Adrenal gland (tissue), 5 donors: ENCODE data around the gene FLT1.

Experiments used
- POLR2A ChIP-seq, 2 donors: fragments of 450-650 bp; IDR thresholded peaks; one replicate each; pipeline ENCODE4 v1.6.1; 2017; ENCODE audit warnings: antibody characterized with exemption in 2 of 2, mild to moderate bottlenecking in 2 of 2, moderate library complexity in 1 of 2
- TF ChIP-seq, protein P1 (sequence below), 6 experiments: fragments of 450-650 bp in 4 of 6; fragments of 200-600 bp in 2 of 6; sonication (generic) in 1 of 6; IDR thresholded peaks; 1 replicate in 5 of 6; 2 replicates in 1 of 6; pipeline versions ENCODE4 v1.5.1 to v1.8.0; 2016 to 2021; ENCODE audit warnings: antibody characterized with exemption in 6 of 6, mild to moderate bottlenecking in 2 of 6, moderate library complexity in 1 of 6
- donor health status: DM: no; HTN: no; CAD: no.

DNA sequence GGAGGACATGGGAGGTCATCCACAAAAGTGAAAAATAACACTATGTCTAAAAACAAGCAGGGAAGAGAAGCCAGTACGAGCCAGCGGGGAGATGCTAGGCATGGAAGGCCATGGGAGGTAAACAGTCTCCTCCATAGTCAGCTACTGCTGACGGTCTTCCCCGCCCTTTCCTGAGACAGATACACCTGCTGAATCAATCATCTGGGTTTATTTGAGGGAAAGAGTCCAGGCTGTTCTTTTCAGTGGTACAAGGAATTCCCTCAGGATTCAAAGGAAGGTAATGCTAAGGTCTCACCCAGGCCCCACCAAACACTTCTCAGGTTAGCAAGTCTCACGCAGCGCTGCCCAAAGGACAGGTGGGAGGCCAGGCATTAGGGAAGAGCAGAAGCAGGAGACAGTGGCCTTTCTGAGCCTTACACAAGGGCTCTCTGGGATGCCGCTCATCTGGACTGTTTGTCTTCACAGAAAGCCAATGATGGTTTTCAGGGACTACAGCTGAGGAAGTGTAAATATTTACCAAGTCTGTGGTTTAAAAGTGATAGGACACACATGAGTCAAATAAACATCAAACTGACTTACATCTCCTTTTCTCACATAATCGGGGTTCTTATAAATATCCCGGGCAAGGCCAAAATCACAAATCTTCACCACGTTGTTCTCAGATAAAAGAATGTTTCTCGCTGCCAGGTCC is 173.9 kb downstream of the FLT1 start:
- TF ChIP-seq POLR2A (IDR thresholded peaks at IDR 0.05), result no peak
- TF ChIP-seq, protein P1, sequence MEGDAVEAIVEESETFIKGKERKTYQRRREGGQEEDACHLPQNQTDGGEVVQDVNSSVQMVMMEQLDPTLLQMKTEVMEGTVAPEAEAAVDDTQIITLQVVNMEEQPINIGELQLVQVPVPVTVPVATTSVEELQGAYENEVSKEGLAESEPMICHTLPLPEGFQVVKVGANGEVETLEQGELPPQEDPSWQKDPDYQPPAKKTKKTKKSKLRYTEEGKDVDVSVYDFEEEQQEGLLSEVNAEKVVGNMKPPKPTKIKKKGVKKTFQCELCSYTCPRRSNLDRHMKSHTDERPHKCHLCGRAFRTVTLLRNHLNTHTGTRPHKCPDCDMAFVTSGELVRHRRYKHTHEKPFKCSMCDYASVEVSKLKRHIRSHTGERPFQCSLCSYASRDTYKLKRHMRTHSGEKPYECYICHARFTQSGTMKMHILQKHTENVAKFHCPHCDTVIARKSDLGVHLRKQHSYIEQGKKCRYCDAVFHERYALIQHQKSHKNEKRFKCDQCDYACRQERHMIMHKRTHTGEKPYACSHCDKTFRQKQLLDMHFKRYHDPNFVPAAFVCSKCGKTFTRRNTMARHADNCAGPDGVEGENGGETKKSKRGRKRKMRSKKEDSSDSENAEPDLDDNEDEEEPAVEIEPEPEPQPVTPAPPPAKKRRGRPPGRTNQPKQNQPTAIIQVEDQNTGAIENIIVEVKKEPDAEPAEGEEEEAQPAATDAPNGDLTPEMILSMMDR (IDR thresholded peaks at IDR 0.05), result no peak
